ENCODE measurements around the gene IL20RB. TPM values are rescaled to one million over a fixed set of nuclear protein-coding genes. Genes with fewer than 3 reads are reported as not detected.
"Not testable (repeated sequence)": the region's sequence is repeated elsewhere in the genome, so short reads cannot be mapped to it uniquely, and the experiment has no call there.

The IL20RB gene
- total and polyA plus RNA-seq, 2 experiments from 2014 or later, result 72.5 to 107 TPM

DNA sequence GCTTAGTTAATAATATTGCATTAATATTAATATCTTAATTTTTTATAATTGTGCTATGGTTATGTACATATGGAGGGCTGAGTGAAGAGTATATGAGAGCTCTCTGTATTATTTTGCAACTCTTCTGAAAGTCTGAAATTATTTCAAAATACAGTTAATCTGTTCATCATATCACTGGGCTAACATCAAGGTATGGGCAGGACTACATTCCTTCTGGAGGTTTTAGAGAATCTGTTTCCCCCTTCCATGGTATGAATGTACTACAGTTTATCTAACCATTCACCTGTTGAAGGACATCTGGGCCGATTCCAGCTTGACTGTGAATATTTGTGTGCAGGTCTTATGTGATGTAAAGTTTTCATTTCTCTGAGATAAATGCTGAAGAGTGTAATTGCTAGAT lies 5.1 kb downstream of the IL20RB start:
- in situ Hi-C loops (cut with MboI), result no loop called here
- DNase-seq, result no peak
- H3F3A ChIP-seq (ENCODE audit: insufficient read depth), result peaks cover 44% of the 10 kb centered on the region
- TF ChIP-seq EZH2 (IDR thresholded peaks at IDR 0.05; ENCODE audit: insufficient read depth, poor library complexity, severe bottlenecking) (no peak), EZH2phosphoT487 (IDR thresholded peaks at IDR 0.05; ENCODE audit: insufficient read depth, low read depth) (no peak)
- no peak overlapping the region for H3K9ac ChIP-seq
- H3K79me2 ChIP-seq (ENCODE audit: insufficient read depth), result peaks cover 35% of the 10 kb centered on the region
- H3K9me2 ChIP-seq (ENCODE audit: insufficient read depth), result no peaks in the 10 kb centered on the region
- no peaks in the 10 kb centered on the region for H3K36me3 ChIP-seq (ENCODE audit: low read depth)
- peaks cover 35% of the 10 kb centered on the region for H3K4me1 ChIP-seq (ENCODE audit: insufficient read depth)
- H4K20me1 ChIP-seq (ENCODE audit: insufficient read depth), result no peaks in the 10 kb centered on the region
- H3K4me3 ChIP-seq, result no peak overlapping the region
- 90 to 94% methylated on average over 1 of the region's 1 CpG for WGBS, 2 experiments (ENCODE audit: low coverage in 1 of 2, low lambda C conversion rate in 2 of 2, missing lambda C conversion rate in 2 of 2)
- no peaks in the 10 kb centered on the region for H3K27me3 ChIP-seq (replicated peaks; ENCODE audit: insufficient read depth)
- no peaks in the 10 kb centered on the region for H3K9me3 ChIP-seq (ENCODE audit: low read depth)
- H2AFZ ChIP-seq, result no peak overlapping the region
- no peak overlapping the region for H3K27ac ChIP-seq
- peak overlapping the region; percentile 14 for H3K4me2 ChIP-seq (ENCODE audit: unreplicated experiment)

DNA sequence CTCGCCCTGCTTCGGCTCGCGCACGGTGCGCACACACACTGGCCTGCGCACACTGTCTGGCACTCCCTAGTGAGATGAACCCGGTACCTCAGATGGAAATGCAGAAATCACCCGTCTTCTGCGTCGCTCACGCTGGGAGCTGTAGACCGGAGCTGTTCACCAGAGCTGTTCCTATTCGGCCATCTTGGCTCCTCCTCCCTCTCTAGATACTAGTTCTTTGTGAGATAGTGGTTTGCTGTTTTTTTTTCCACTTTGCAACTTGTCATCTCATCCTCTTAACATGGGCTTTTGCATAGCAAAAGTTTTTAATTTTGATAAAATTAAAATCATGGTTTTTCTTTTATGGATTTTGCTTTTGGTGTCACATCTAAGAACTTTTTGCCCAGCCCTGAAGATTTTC lies 11.8 kb downstream of the IL20RB start:
- WGBS, 2 experiments (ENCODE audit: low coverage in 1 of 2, low lambda C conversion rate in 2 of 2, missing lambda C conversion rate in 2 of 2), result 98 to 99% methylated on average over 6 to 7 of the region's 14 CpGs
- DNase-seq; H3K9me3 ChIP-seq (ENCODE audit: low read depth); H3K27ac ChIP-seq; H4K20me1 ChIP-seq (ENCODE audit: insufficient read depth); in situ Hi-C loops (cut with MboI); H3F3A ChIP-seq (ENCODE audit: insufficient read depth); H3K4me1 ChIP-seq (ENCODE audit: insufficient read depth); H3K36me3 ChIP-seq (ENCODE audit: low read depth); H3K4me3 ChIP-seq; H3K9me2 ChIP-seq (ENCODE audit: insufficient read depth); H2AFZ ChIP-seq; H3K9ac ChIP-seq; H3K4me2 ChIP-seq (ENCODE audit: unreplicated experiment); H3K27me3 ChIP-seq (replicated peaks; ENCODE audit: insufficient read depth): not testable (repeated sequence)
- peaks cover 50% of the 10 kb centered on the region for H3K79me2 ChIP-seq (ENCODE audit: insufficient read depth)

DNA sequence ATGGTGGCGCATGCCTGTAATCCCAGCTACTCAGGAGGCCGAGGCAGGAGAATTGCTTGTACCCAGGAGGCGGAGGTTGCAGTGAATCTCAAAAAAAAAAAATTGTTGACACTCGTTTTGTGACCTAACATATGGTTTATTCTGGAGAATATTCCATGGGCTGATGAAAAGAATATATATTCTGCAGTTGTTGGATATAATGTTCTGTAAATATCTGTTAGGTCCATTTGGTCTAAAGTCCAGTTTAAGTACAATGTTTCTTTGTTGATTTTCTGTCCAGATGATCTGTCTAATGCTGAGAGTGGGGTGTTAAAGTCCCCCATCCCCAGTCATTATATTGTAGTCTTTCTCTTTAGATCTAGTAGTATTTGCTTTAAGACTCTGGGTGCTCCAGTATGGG lies 15.6 kb downstream of the IL20RB start:
- in situ Hi-C loops (cut with MboI), result no loop called here
- WGBS, 2 experiments (ENCODE audit: low coverage in 1 of 2, low lambda C conversion rate in 2 of 2, missing lambda C conversion rate in 2 of 2), result 88 to 95% methylated on average over 4 of the region's 4 CpGs

DNA sequence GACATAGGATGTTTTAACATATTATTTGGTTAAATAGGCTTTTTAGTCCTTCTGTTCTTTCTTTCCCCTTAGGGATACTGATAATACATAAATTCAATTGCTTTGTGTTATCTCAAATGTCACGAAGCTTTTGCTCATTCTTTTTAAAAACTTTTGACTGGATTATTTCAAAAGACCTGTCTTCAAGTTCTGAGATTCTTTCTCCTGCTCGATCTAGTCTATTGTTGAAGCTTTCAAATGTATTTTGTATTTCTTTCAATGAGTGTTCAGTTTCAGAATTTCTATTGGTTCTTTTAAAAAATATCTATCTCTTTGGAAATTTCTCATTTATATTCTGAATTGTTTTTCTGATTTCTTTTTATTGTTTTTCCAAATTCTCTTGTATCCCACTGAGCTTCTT lies 16.9 kb downstream of the IL20RB start:
- H3K79me2 ChIP-seq (ENCODE audit: insufficient read depth), result peaks cover 89% of the 10 kb centered on the region
- H3K9ac ChIP-seq, result no peak overlapping the region
- H3K9me2 ChIP-seq (ENCODE audit: insufficient read depth), result no peaks in the 10 kb centered on the region
- H3K4me2 ChIP-seq (ENCODE audit: unreplicated experiment), result no peak overlapping the region
- H3K27ac ChIP-seq, result no peak overlapping the region
- H3K4me3 ChIP-seq, result no peak overlapping the region
- H3F3A ChIP-seq (ENCODE audit: insufficient read depth), result no peaks in the 10 kb centered on the region
- no peak for TF ChIP-seq EZH2phosphoT487 (IDR thresholded peaks at IDR 0.05; ENCODE audit: insufficient read depth, low read depth)
- TF ChIP-seq EZH2 (IDR thresholded peaks at IDR 0.05; ENCODE audit: insufficient read depth, poor library complexity, severe bottlenecking), result no peak
- H3K36me3 ChIP-seq (ENCODE audit: low read depth), result peaks cover 4% of the 10 kb centered on the region; the same call in 1 of the 2 replicates
- H3K27me3 ChIP-seq (replicated peaks; ENCODE audit: insufficient read depth), result no peaks in the 10 kb centered on the region
- H2AFZ ChIP-seq, result no peak overlapping the region
- no peaks in the 10 kb centered on the region; the same call in 1 of the 2 replicates for H4K20me1 ChIP-seq (ENCODE audit: insufficient read depth)
- 0 out of 2 replicates have a peak, but pooled peaks cover 4% of the 10 kb centered on the region for H3K4me1 ChIP-seq (ENCODE audit: insufficient read depth)
- no peak for DNase-seq
- 48 to 49% methylated on average over 2 of the region's 2 CpGs for WGBS, 2 experiments (ENCODE audit: low coverage in 1 of 2, low lambda C conversion rate in 2 of 2, missing lambda C conversion rate in 2 of 2)
- H3K9me3 ChIP-seq (ENCODE audit: low read depth), result no peaks in the 10 kb centered on the region
- in situ Hi-C loops (cut with MboI), result no loop called here

More for the DNA sequence above, 15.6 kb downstream of the IL20RB start:
- Histone ChIP-seq H3K79me2 (ENCODE audit: insufficient read depth) (peaks cover 87% of the 10 kb centered on the region), H3K27me3 (replicated peaks; ENCODE audit: insufficient read depth) (no peaks in the 10 kb centered on the region), H3K4me2 (ENCODE audit: unreplicated experiment) (no peak overlapping the region), H3K9ac (no peak overlapping the region), H3K9me3 (ENCODE audit: low read depth) (no peaks in the 10 kb centered on the region), H3K9me2 (ENCODE audit: insufficient read depth) (no peaks in the 10 kb centered on the region), H3K4me1 (ENCODE audit: insufficient read depth) (no peaks in the 10 kb centered on the region), H4K20me1 (ENCODE audit: insufficient read depth) (no peaks in the 10 kb centered on the region; the same call in 1 of the 2 replicates), H3K36me3 (ENCODE audit: low read depth) (peaks cover 4% of the 10 kb centered on the region; the same call in 1 of the 2 replicates), H3F3A (ENCODE audit: insufficient read depth) (no peaks in the 10 kb centered on the region), H2AFZ (no peak overlapping the region), H3K4me3 (no peak overlapping the region), H3K27ac (no peak overlapping the region)
- no peak for DNase-seq
- TF ChIP-seq EZH2phosphoT487 (IDR thresholded peaks at IDR 0.05; ENCODE audit: insufficient read depth, low read depth), result no peak
- no peak for TF ChIP-seq EZH2 (IDR thresholded peaks at IDR 0.05; ENCODE audit: insufficient read depth, poor library complexity, severe bottlenecking)

DNA sequence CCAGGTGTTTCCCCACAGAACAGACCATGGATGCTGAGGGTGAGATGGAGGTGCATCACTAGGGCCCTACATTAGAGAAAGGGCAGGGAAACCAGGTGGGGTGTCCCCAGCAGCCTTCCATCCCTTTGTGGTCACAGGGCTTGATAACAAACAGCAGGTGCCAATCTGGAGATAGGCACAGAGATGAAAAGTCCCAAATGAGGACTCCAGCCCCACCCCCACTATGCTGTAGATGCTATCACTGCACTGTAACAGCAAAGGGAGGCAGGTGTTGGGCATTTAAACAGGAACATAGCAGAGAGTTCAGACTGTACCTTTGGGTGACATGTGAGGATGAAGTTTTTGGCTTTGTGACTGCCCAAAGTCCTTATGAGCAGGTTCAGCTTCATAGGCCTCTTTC lies 21.4 kb downstream of the IL20RB start:
- no peaks in the 10 kb centered on the region for H3K27me3 ChIP-seq (replicated peaks; ENCODE audit: insufficient read depth)

More for the DNA sequence above, 21.4 kb downstream of the IL20RB start:
- no peak overlapping the region for H3K4me3 ChIP-seq
- TF ChIP-seq EZH2phosphoT487 (IDR thresholded peaks at IDR 0.05; ENCODE audit: insufficient read depth, low read depth) (no peak), EZH2 (IDR thresholded peaks at IDR 0.05; ENCODE audit: insufficient read depth, poor library complexity, severe bottlenecking) (no peak)
- peaks cover 4% of the 10 kb centered on the region; the same call in 1 of the 2 replicates for H3K36me3 ChIP-seq (ENCODE audit: low read depth)
- DNase-seq, result no peak
- no peaks in the 10 kb centered on the region for H3K9me2 ChIP-seq (ENCODE audit: insufficient read depth)
- no peaks in the 10 kb centered on the region for H3K9me3 ChIP-seq (ENCODE audit: low read depth)
- H3K27ac ChIP-seq, result no peak overlapping the region
- H2AFZ ChIP-seq, result no peak overlapping the region
- H3K4me1 ChIP-seq (ENCODE audit: insufficient read depth), result peaks cover 12% of the 10 kb centered on the region; the same call in 1 of the 2 replicates
- H3K4me2 ChIP-seq (ENCODE audit: unreplicated experiment), result peak overlapping the region; percentile 2
- in situ Hi-C loops (cut with MboI), result no loop called here
- H3K9ac ChIP-seq, result no peak overlapping the region
- peaks cover 4% of the 10 kb centered on the region; the same call in 1 of the 2 replicates for H3F3A ChIP-seq (ENCODE audit: insufficient read depth)
- H4K20me1 ChIP-seq (ENCODE audit: insufficient read depth), result no peaks in the 10 kb centered on the region; the same call in 1 of the 2 replicates
- H3K79me2 ChIP-seq (ENCODE audit: insufficient read depth), result peaks cover 43% of the 10 kb centered on the region

All from GM23248 (cell line).